GM21723 (cell line): ENCODE results near the gene TMEM132E.

Experiments
- ATAC-seq: cut with Tn5 transposase; IDR thresholded peaks from one replicate; pipeline ENCODE4 v1.9.1; 2021; ENCODE audit warnings: mild to moderate bottlenecking, moderate library complexity; ENCODE audit not compliant: unreplicated experiment

The TMEM132E gene

DNA sequence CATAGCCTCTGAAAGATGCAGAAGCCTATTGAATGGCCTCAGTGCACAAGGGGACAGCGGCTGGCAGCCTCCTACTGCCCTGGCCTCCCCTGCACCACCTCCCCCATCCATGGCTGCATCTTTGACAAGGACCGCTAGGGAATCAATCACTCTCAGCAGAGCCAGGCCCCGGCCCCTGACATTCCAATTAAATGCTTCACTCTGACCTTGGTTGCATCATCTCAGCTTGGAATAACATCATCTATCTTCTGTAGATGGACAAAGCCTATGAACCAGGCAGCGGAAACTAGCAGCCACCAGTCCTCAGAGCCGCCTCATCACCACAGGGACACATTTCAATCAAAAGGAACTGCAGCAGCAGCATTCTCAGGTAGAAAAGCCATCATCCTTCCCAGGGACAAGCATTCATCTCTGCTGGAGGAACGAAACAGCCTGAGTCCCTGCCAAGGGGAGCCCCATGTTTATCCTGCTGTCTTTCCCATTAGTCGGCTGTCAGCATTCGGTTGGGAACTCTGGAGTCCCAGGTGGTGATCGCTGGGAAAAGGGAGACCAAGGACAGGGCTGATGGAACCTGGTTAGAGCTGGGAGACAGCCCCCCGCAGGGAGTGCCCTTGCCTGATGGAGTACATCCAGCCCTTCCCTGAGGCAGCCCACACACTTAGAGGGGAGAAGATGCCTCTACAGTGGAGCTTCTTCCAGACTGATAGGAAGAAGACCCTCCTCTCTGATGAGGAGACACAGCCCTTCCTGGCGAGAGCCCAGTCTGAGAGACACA, 11.5 kb upstream of the TMEM132E start:
- ATAC-seq = no peak

GRCh38 chr17:34568953-34569352, 10.4 kb upstream of the TMEM132E start:
- no peak for ATAC-seq

- no peak for ATAC-seq
These were observed 9.8 kb upstream of the TMEM132E start for GRCh38 chr17:34569591-34569990.

GRCh38 chr17:34570506-34570905, 8.9 kb upstream of the TMEM132E start:
- no peak for ATAC-seq

DNA sequence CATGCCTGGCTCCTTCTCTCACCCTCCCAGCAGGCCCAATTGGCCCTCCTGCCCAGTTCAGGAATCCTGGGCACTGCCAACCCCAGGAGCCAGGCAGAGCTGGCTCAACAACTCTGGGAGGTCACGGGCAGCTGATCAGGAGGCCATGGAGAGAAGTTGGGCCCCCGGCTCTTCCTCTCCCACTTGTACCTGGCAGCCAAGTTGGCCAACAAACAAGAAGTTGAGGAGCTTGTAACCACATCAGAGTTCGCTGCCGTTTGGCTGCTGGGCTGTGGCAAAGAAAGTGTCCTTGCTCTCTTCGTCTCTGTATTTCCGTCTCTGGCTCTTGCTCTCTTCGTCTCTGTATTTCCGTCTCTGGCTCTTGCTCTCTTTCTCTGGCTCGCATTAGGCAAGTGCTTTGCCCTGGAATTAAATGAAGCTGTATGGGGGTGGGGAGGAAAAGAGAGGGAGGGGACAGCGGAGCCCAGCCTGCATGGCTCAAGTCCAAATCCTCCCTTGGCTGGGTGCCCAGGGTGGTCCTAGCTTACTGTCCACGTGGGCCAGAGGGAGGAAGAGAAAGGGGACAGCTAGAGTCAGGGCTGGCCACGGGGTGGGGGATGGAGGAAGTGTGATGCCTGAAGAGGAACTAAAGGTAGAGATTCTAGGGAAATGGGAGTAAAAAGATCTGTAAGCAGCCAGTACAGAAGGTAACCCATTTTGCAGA, 7.8 kb upstream of the TMEM132E start:
- ATAC-seq = no peak

DNA sequence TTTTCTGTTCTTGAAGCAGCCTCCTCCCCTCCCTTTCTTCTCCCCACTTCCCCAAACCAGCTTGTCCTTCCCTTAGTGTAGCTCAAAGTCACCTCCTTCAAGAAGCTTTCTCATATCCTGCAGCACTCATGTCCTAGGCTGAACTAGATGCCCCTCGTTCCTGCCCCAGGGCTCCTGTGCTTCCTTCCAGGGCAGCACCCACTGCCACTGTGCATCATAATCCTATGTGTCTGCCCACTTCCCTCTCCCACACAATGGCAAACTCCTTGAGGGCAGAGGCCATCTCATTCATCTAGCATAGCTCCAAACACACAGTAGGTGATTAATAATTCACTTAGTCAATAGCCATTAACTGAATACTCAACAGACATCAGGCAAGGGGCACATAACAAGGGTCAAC, 6.9 kb upstream of the TMEM132E start:
- ATAC-seq = no peak

- ATAC-seq = no peak
These were observed 4.2 kb upstream of the TMEM132E start for GRCh38 chr17:34575182-34575581.

DNA sequence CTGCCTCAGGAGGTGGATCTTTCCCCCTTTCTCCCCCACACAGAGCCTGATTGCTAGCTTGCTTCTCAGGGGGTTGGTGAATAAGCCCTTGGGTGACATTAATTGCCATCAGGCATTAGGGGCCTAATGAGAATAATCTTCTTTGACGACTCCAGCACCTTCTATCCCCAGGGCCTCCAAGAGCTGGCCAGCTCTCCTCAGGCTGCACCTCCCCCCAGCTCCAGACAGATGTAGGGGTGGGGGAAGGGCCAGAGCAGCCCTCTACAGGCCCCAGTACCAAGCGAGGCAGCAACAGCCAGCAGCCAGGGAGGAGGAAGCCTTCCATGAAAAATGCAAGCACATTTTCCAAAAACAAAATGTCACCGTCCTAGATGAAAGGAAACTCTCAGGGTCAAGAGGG, 1.4 kb upstream of the TMEM132E start:
- no peak for ATAC-seq

- ATAC-seq = no peak
These were observed 746 bp upstream of the TMEM132E start for GRCh38 chr17:34578656-34579016.

DNA sequence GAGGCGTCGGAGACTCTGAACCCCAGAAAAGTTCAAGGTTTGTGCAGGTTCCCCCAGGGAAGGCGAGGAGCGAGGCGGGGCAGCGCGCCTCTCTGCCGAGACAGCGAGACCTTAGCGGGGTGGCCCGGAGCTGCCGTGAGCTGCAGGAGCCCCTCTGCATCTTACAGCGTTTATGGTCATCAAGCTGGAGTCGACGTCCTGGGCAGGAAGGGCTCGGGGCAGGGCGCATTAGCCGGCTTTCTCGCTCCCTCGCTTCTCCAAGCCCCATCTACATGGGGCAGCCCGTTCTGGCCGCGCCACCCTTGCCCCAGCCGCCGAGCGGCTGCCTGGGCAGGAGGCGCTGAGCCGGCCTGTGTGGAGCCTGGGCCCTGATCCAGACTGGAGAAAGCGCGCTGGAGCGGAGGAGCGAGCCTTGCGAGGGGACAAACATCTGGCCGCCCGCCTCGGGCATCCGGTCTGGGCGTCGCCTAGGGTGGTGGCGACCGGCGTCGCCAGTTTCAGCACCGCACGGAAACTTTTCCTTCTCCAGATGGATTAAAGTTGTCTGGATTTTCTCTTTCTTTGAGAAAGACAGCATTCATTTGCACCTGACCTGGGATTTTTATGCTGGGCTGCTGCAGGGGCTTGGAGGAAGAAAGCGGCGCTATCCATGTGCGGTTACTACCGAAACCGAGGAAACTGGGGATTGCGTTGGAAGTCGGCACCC, 750 bp downstream of the TMEM132E start:
- no peak for ATAC-seq

DNA sequence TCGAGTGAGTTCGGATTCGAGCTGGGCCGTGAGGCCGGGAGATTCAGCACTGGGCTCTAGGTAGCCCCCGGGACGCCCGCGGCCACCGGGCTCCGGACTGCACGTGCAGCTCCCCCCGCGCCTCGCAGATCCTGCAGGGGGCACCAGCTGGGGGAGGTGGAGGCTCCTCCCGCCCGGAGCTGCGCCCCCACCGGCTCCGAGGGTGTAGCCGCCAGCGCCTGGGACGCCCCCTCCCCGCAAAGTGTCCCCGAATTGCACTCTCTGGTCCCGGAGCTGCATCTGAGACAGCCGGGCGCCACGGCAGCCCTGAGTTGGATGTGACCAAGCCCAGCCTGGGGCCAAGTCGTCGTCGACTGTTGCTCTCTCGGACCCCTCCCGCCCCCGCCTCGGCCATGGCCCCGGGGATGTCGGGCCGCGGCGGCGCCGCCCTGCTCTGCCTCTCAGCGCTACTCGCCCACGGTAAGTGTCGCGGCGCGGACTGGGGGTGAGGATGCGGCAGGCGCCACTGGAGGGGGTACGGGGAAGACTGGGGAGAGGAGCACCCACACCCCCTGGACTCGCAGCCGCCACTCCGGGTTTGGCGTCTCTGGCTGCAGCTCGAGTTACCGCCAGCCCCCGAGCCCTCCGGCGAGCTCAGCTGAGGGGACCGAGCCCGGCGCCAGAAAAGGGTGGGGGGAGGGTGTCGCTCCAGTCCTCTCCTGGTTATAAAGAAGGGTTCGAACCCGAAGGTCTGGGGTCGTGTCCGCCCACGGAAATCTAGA, 1.5 kb downstream of the TMEM132E start:
- ATAC-seq = no peak

GRCh38 chr17:34581446-34582184, 2.2 kb downstream of the TMEM132E start:
- ATAC-seq = no peak

DNA sequence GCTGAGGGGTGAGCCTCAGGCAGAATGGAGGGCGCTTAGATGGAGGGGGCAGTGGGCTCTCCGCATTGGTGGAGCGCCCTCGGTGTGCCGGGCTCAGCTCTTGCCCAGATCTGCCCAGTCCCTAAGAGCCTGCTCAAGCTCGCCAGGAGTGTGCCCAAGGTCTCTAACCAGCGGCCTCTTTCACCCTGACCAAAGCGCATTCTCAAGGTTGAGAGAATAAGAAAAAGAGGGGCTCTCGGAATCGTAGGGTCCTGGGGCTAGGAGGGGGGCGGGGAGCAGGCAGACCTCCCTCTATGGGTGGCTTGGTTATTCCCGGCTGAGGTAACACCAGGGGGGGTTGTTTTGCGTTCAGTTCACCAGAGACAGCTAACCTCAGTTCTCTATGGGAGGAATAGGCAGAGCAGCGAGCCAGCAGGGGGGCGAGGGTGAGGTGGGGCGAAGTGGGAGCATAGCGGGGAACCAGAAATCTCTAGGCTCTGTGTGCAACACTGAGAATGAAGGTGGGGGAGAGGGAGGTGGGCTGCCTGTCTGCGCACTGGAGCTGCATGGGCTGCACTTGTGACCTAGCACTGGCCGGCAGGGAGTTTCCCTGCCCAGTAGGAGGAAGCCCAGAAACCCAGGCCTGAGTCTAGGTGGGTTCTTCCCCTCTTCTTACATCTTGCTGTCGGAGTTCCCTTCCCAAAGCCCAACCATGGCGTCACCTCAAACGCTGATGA, 3.0 kb downstream of the TMEM132E start:
- ATAC-seq = no peak

GRCh38 chr17:34582901-34583245, 3.5 kb downstream of the TMEM132E start:
- ATAC-seq = no peak

GRCh38 chr17:34584805-34585416, 5.5 kb downstream of the TMEM132E start:
- no peak for ATAC-seq

DNA sequence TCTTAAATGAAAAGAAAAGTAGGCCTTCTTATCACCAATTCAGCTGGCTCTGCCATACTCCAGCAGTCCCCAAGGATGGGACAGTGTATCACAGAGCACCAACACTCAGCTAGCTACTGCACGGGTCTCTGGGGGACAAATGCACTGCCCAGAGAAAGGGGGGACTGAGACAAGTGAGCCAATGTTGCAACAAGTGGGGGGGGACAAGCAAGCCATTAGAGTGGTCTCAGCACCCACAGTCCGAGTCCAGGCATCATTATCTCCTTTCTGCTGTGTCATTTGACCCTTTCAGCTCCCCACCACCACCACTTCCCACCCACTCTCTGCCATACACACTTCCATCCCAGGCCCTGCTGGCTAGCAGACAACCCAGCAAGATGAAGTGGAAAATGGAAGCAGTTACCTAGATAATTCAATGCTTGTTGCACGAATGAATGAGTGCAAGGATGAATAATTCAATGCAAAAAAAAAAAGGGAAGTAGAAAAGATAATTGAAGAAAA, 7.0 kb downstream of the TMEM132E start:
- no peak for ATAC-seq

GRCh38 chr17:34588266-34588665, 8.9 kb downstream of the TMEM132E start:
- no peak for ATAC-seq

DNA sequence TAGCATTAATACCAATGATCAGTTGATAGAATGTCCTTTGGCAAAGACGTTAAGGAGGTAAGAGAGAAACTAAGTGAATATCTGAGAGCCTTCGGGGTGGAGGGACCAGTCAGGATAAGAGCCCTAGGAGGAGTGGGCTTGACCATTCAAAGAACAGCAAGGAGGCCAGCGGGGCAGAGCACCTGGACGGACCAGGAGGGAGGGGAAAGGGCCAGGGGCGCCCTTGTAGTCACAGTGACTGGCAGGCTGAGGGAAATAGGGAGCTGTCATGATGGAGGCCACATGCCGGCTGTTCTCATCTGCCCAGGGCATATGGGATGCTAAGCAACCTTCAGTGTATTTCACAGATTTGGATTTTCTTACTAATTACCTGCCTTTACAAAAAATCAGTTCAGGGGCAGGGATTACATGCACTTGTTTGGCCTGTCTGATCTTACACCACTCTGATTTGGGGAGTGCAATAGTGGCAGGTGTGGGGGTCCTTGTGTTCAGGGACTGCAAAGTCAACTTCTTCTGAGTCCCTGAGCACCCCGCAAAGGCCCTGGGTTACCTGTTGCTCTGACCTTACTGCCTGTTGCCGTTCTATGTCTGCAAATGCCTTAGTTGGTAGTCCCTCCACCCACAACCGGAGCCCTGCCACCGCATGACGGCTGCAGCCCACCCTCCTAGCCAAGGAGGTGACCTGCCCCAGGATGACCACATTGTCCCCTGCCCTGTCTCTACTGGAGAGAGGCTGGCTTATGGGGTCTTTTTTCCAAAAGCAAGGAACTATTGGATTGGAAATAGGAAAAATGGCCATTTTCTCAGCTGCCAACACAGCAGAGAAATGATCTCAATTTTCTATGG, 10.0 kb downstream of the TMEM132E start:
- ATAC-seq = no peak
